Measurements from ENCODE around the gene PSMA8.
"Not testable (repeated sequence)": the region's sequence is repeated elsewhere in the genome, so short reads cannot be mapped to it uniquely, and the experiment has no call there.

PSMA8 gene

GRCh38 chr18:26175481-26175880, 41.8 kb downstream of the PSMA8 start:
- DNase-seq (ENCODE audit: low spot score): no peak

- DNase-seq (ENCODE audit: low spot score): no peak
Observed at GRCh38 chr18:26176134-26176533, 42.5 kb downstream of the PSMA8 start.

GRCh38 chr18:26181343-26181826, 47.7 kb downstream of the PSMA8 start:
- DNase-seq (ENCODE audit: low spot score): no peak

- no peak for DNase-seq (ENCODE audit: low spot score)
Observed at GRCh38 chr18:26183395-26184112, 49.9 kb downstream of the PSMA8 start.

- DNase-seq (ENCODE audit: low spot score): no peak
Observed at GRCh38 chr18:26185267-26185666, 51.6 kb downstream of the PSMA8 start.

- DNase-seq (ENCODE audit: low spot score): no peak
Observed at GRCh38 chr18:26190506-26190905, 56.8 kb downstream of the PSMA8 start.

GRCh38 chr18:26192233-26192632, 58.6 kb downstream of the PSMA8 start:
- DNase-seq (ENCODE audit: low spot score): no peak

GRCh38 chr18:26196605-26197004, 62.9 kb downstream of the PSMA8 start:
- no peak for DNase-seq (ENCODE audit: low spot score)

GRCh38 chr18:26202001-26202400, 68.3 kb downstream of the PSMA8 start:
- DNase-seq (ENCODE audit: low spot score): not testable (repeated sequence)

- DNase-seq (ENCODE audit: low spot score): no peak
Observed at GRCh38 chr18:26205318-26205717, 71.6 kb downstream of the PSMA8 start.

- no peak for DNase-seq (ENCODE audit: low spot score)
Observed at GRCh38 chr18:26206488-26206887, 72.8 kb downstream of the PSMA8 start.

- no peak for DNase-seq (ENCODE audit: low spot score)
Observed at GRCh38 chr18:26207937-26208336, 74.3 kb downstream of the PSMA8 start.

GRCh38 chr18:26208977-26209376, 75.3 kb downstream of the PSMA8 start:
- no peak for DNase-seq (ENCODE audit: low spot score)

GRCh38 chr18:26210147-26210546, 76.5 kb downstream of the PSMA8 start:
- DNase-seq (ENCODE audit: low spot score): no peak

- no peak for DNase-seq (ENCODE audit: low spot score)
Observed at GRCh38 chr18:26215247-26215970, 81.7 kb downstream of the PSMA8 start.

GRCh38 chr18:26225022-26225693, 91.5 kb downstream of the PSMA8 start:
- no peak for DNase-seq (ENCODE audit: low spot score)

GRCh38 chr18:26225915-26226228, 92.2 kb downstream of the PSMA8 start:
- DNase-seq (ENCODE audit: low spot score): no peak

GRCh38 chr18:26226229-26227050, 92.8 kb downstream of the PSMA8 start, which contains the start of gene TAF4B:
TAF4B (plus strand) TSS chr18:26226445; CDS start chr18:26226934, 489 bp downstream.
- DNase-seq (ENCODE audit: low spot score): peak; percentile 95

GRCh38 chr18:26227051-26227670, 93.5 kb downstream of the PSMA8 start:
- DNase-seq (ENCODE audit: low spot score): no peak

- no peak for DNase-seq (ENCODE audit: low spot score)
Observed at GRCh38 chr18:26228562-26229260, 95.0 kb downstream of the PSMA8 start.

GRCh38 chr18:26230497-26230896, 96.8 kb downstream of the PSMA8 start:
- no peak for DNase-seq (ENCODE audit: low spot score)
